Left colon (tissue), 2 donors: ENCODE results near the gene MAN2A2. TPM values are rescaled to one million over a fixed set of nuclear protein-coding genes. Genes with fewer than 3 reads are reported as not detected.
"Not testable (repeated sequence)": the region's sequence is repeated elsewhere in the genome, so short reads cannot be mapped to it uniquely, and the experiment has no call there.

Experiments
- ATAC-seq: fragments of 200-7000 bp; cut with Tn5 transposase; one replicate; pipeline ENCODE4 v1.9.1; 2020; ENCODE audit warnings: mild to moderate bottlenecking, moderate library complexity
- DNase-seq, 2 donors: peaks; one replicate each; pipeline ENCODE4 v3.0.0-alpha.2; 2020
- intact Hi-C, 2 donors: fragments of 100-400 bp; cut with DNase I in 1 of 2; cut with micrococcal nuclease in 1 of 2; formaldehyde crosslinking; loops; one replicate each; pipeline versions ENCODE4 v1.11.2 to v1.14.0; 2022; cut with DNase I, micrococcal nuclease
- total RNA-seq, 2 donors: library from RNA; stranded (reverse); fragmentation: NEBNext Ultra II Directional; extraction: Animal tissue kit (Norgen Biotek cat#: 25700); gene quantifications; one replicate each; pipeline ENCODE4 v1.2.1, GENCODE V29; 2021
- donor health status: DM: no; HTN: no; CAD: no.
- donor health status: DM: yes; HTN: yes; CAD: no.

MAN2A2 gene
- total RNA-seq, 2 donors from 2014 or later, result 48.4 to 63.7 TPM

- peak; percentile 66 to 75 for DNase-seq
- intact Hi-C loops, result loop anchor here in 1 of 2 donors (10.0 kb wide), 1 partner anchor 155 kb away; the partner anchor contains the start of gene BLM
- ATAC-seq, result peak; percentile 28
These were observed 33.3 kb upstream of the MAN2A2 start for GRCh38 chr15:90869601-90870353.

GRCh38 chr15:90870354-90871138, 32.6 kb upstream of the MAN2A2 start:
- intact Hi-C loops, result loop anchor here in 1 of 2 donors (10.0 kb wide), 1 partner anchor 156 kb away; the partner anchor contains the start of gene BLM
- ATAC-seq, result peak; percentile 10
- no peak for DNase-seq

- intact Hi-C loops, result loop anchor here in 1 of 2 donors (10.0 kb wide), 1 partner anchor 156 kb away; the partner anchor contains the start of gene BLM
- peak in 1 of 2 donors; percentile 51 for DNase-seq
These were observed 31.9 kb upstream of the MAN2A2 start for GRCh38 chr15:90871139-90871715.

GRCh38 chr15:90871716-90872485, 31.2 kb upstream of the MAN2A2 start:
- ATAC-seq (peak; percentile 43), DNase-seq (peak in 1 of 2 donors; percentile 52)
- intact Hi-C loops, result loop anchor here in 1 of 2 donors (10.0 kb wide), 1 partner anchor 157 kb away; the partner anchor contains the start of gene BLM

More at GRCh38 chr15:90871139-90871715, 31.9 kb upstream of the MAN2A2 start:
- peak; percentile 37 for ATAC-seq

GRCh38 chr15:90872486-90873184, 30.5 kb upstream of the MAN2A2 start:
- intact Hi-C loops, result loop anchor here in 1 of 2 donors (10.0 kb wide), 1 partner anchor 158 kb away; the partner anchor contains the start of gene BLM
- ATAC-seq (no peak), DNase-seq (no peak)

GRCh38 chr15:90873488-90873997, 29.6 kb upstream of the MAN2A2 start:
- intact Hi-C loops, result loop anchor here in 1 of 2 donors (10.0 kb wide), 1 partner anchor 159 kb away; the partner anchor contains the start of gene BLM
- ATAC-seq (no peak), DNase-seq (no peak)

GRCh38 chr15:90873998-90874605, 29.0 kb upstream of the MAN2A2 start:
- DNase-seq (no peak), ATAC-seq (peak; percentile 12)
- intact Hi-C loops, result loop anchor here in 1 of 2 donors (10.0 kb wide), 1 partner anchor 159 kb away; the partner anchor contains the start of gene BLM

- ATAC-seq, DNase-seq: not testable (repeated sequence)
- intact Hi-C loops, result loop anchor here in 1 of 2 donors (10.0 kb wide), 1 partner anchor 160 kb away; the partner anchor contains the start of gene BLM
These were observed 28.1 kb upstream of the MAN2A2 start for GRCh38 chr15:90874986-90875385.

GRCh38 chr15:90875549-90875981, 27.5 kb upstream of the MAN2A2 start:
- no peak for ATAC-seq
- intact Hi-C loops, result loop anchor here in 1 of 2 donors (10.0 kb wide), 1 partner anchor 161 kb away; the partner anchor contains the start of gene BLM
- no peak for DNase-seq

- intact Hi-C loops, result loop anchor here in 1 of 2 donors (10.0 kb wide), 1 partner anchor 161 kb away; the partner anchor contains the start of gene BLM
- DNase-seq, result no peak
- ATAC-seq, result no peak
These were observed 27.1 kb upstream of the MAN2A2 start for GRCh38 chr15:90876046-90876445.

GRCh38 chr15:90876512-90877170, 26.5 kb upstream of the MAN2A2 start:
- DNase-seq (no peak), ATAC-seq (no peak)
- intact Hi-C loops, result loop anchor here in 1 of 2 donors (10.0 kb wide), 1 partner anchor 162 kb away; the partner anchor contains the start of gene BLM

- ATAC-seq (no peak), DNase-seq (no peak)
- intact Hi-C loops, result loop anchor here in 1 of 2 donors (10.0 kb wide), 1 partner anchor 163 kb away; the partner anchor contains the start of gene BLM
These were observed 25.8 kb upstream of the MAN2A2 start for GRCh38 chr15:90877315-90877714.

- ATAC-seq (no peak), DNase-seq (no peak)
- intact Hi-C loops, result loop anchor here in 1 of 2 donors (10.0 kb wide), 1 partner anchor 163 kb away; the partner anchor contains the start of gene BLM
These were observed 25.1 kb upstream of the MAN2A2 start for GRCh38 chr15:90877996-90878395.

GRCh38 chr15:90878660-90879059, 24.4 kb upstream of the MAN2A2 start:
- intact Hi-C loops, result loop anchor here in 1 of 2 donors (10.0 kb wide), 1 partner anchor 164 kb away; the partner anchor contains the start of gene BLM
- DNase-seq (no peak), ATAC-seq (no peak)

GRCh38 chr15:90879730-90880366, 23.3 kb upstream of the MAN2A2 start:
- DNase-seq (no peak), ATAC-seq (no peak)
- intact Hi-C loops, result loop anchor here in 1 of 2 donors (10.0 kb wide), 1 partner anchor 165 kb away; the partner anchor contains the start of gene BLM
